Heart left ventricle (tissue), 13 donors: Measurements from ENCODE around the gene ERBB4.

ENCODE experiments used
- POLR2A ChIP-seq, 2 donors: fragments of 450-650 bp; IDR thresholded peaks; one replicate each; pipeline ENCODE4 v1.6.1; 2017; ENCODE audit warnings: antibody characterized with exemption in 2 of 2, mild to moderate bottlenecking in 2 of 2, moderate library complexity in 2 of 2
- TF ChIP-seq, protein P1 (sequence below), 12 donors: fragments of 200-600 bp; sonication (generic) in 4 of 12; IDR thresholded peaks; one replicate each; pipeline versions ENCODE4 v1.5.0 to v1.8.0; 2018 to 2022; ENCODE audit warnings: antibody characterized with exemption in 12 of 12, mild to moderate bottlenecking in 5 of 12
- donor health status: ischemic (EF 13 %, LVEDD 7.1; RV severe dilation, severe dysfunction).
- donor health status: DM: no; HTN: yes; CAD: no.
- donor health status: DM: no; HTN: no; CAD: no.
- donor health status: ischemic (EF 25% LVEDD 6.9; RV normal size, moderate dysfunction).
- donor health status: ischemic (EF 25% LVEDD 5.7; RV mildly dilated, moderate dysfunction).
- donor health status: ischemic (EF 35%, LVEDD 5.7; RV mildly dilated, moderate dysfunction).
- donor health status: nonischemic (EF 11% LVEDD 7.7; RV severe dilation, severe dysfunction).
- donor health status: DM: yes; HTN: yes; CAD: no.
- donor health status: PGD.
- donor health status: ischemic (EF 29% LVEDD 5.4; RV normal size, mild dysfunction).
- donor health status: nonischemic (EF 23%, LVEDD 6.1; RV moderate dilation, normal function).

DNA sequence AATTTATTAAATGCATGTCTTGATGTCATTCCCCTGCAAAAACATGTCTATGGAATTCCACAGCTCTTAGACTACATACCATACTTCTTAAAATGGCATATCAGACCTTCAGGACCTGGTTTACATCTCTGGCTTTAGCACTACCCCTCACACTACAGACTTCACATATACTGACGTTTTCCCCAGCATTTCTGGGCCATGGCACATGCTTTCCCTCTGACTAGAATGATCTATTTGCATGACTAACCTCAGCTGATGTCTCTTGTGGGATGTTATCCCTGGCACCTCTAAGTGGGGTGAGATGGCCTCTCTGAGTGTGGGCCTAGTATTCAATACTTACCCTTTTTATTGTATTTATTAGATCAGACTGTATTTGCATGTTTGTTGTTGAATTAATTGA, 381.6 kb downstream of the ERBB4 start:
- TF ChIP-seq, protein P1, sequence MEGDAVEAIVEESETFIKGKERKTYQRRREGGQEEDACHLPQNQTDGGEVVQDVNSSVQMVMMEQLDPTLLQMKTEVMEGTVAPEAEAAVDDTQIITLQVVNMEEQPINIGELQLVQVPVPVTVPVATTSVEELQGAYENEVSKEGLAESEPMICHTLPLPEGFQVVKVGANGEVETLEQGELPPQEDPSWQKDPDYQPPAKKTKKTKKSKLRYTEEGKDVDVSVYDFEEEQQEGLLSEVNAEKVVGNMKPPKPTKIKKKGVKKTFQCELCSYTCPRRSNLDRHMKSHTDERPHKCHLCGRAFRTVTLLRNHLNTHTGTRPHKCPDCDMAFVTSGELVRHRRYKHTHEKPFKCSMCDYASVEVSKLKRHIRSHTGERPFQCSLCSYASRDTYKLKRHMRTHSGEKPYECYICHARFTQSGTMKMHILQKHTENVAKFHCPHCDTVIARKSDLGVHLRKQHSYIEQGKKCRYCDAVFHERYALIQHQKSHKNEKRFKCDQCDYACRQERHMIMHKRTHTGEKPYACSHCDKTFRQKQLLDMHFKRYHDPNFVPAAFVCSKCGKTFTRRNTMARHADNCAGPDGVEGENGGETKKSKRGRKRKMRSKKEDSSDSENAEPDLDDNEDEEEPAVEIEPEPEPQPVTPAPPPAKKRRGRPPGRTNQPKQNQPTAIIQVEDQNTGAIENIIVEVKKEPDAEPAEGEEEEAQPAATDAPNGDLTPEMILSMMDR (IDR thresholded peaks at IDR 0.05), result no peak
- TF ChIP-seq POLR2A (IDR thresholded peaks at IDR 0.05), result no peak
